ENCODE data around the gene SCO1.
A peak's percentile ranks its signal among the peaks of the same experiment; 100 is the strongest.

The SCO1 gene

DNA sequence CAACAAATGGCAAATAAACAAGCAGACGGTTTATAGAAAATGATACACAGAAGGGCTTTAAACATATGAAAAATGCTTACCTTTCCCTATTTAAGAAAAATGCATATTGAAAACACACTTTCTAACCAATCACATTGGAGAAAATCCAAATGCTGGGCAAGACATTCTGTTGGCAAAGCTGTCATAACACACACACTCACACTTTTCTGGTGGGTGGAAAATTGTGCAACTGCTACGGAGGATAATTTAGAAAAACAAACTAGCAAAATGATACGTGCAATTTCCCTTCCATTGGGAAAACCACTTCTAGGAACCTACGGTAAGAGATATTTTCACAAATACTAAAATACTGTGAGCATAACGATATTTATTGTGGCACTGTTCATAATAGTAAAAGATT lies 30.4 kb downstream of the SCO1 start:
- in situ Hi-C loops (cut with HindIII; ENCODE audit: low pct_ligation_motif_present, low pct_unique_long_range_greater_than_20kb, low sequenced_read_pairs) = no loop called here
- no peak for DNase-seq

DNA sequence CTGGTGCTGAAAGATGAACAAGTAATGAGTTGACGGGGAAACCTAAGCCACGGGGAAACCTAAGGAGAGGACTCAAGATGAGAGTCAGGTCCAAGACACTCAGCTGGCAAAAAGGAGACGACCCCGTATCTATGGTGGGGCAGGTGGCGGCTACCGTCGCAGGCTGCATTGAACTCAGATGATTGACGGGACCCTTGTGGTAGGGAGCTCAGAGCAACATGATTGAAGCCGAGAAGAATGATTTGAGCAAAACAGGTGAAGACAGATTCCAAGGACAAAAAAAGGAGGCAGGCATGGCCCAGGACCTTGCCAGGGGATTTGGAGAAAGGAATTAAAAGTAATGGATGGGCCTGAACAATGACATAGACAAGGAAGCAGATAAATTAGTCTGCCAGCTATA lies 32.8 kb downstream of the SCO1 start:
- in situ Hi-C loops (cut with HindIII; ENCODE audit: low pct_ligation_motif_present, low pct_unique_long_range_greater_than_20kb, low sequenced_read_pairs) = no loop called here
- DNase-seq = no peak

DNA sequence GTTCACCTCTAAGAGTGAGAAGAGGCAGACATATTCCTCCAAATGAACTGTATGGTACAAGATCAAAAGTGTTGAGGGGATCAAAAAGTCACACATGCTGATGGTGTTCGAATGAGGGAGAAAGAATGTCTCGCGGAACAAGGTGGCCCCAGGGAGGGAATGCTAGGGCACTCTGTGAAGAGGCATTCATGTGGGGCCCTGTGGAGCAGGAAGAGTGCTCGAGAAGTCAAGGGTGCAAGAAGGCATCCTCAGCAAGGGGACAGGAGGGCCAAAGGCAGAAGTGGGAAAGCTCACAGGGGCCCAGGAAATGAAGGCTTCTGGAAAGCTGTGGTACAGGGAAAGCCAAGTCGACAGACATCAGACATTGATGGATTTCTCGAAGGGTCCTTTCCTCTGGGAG lies 34.1 kb downstream of the SCO1 start:
- in situ Hi-C loops (cut with HindIII; ENCODE audit: low pct_ligation_motif_present, low pct_unique_long_range_greater_than_20kb, low sequenced_read_pairs) = no loop called here
- DNase-seq = no peak

DNA sequence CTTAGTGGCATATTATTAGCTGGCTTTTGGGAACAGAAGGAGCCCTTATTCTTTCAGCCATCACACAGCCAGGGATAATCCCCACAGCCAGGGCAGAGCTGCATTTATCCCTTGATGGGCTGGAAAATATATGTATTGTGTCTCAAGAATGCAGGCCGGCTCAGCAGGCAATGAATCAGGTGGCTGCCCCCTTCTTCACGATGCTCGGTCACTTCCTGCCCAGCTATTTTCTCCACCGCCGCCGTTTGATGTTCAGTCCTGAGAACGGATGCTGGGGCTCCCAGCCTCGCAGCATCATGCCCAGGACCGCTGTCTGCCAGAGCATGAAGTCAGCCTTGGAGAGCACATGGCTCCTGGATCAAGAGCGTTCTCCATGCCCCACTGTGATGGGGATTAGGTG lies 35.9 kb downstream of the SCO1 start:
- DNase-seq = no peak
- in situ Hi-C loops (cut with HindIII; ENCODE audit: low pct_ligation_motif_present, low pct_unique_long_range_greater_than_20kb, low sequenced_read_pairs) = no loop called here

DNA sequence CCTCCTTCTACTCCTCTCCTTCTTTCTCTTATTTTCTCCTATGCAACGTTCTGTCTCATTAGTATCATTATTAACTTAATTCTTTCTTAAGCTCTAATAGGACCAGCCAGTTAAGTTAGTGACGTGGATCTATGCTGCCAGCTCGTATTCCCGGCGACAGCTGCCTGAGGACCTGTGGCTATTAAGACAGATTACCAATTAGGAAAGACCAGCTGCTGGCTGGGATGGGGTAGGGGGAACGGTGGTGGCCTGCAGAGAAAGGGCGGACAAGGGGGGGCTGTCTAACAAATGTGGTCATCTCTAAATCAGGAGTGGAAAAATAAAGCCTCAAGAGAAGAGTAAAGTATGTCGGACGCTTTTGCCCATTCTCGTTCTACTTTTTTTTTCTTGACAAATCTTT lies 39.5 kb downstream of the SCO1 start:
- DNase-seq = no peak
- in situ Hi-C loops (cut with HindIII; ENCODE audit: low pct_ligation_motif_present, low pct_unique_long_range_greater_than_20kb, low sequenced_read_pairs) = no loop called here

DNA sequence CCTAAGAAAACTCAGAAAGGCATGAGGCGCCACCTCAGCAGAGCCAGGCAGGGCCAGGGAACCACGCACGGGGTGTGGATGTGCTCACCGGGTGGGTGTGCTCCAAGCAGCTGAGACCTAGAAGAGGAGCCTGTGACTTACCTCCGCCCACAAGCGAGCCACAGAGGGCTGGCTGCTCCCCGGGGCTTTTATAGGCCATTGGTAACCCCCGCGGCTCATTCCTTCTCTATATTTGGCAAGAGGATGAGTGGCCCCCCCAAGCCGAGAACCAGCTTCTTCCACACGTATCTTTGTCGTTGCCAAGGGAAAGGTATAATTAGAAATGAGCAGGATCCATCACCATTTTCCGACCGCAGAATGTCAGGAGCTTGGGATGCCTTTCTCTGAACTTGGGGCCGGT lies 40.2 kb downstream of the SCO1 start, which contains the start of gene MYH3:
Gene MYH3, minus strand, starts transcription at position 162 of the 400 bp plus-strand sequence. CDS start 2,245 bp downstream, outside the sequence.
- no peak for DNase-seq
- in situ Hi-C loops (cut with HindIII; ENCODE audit: low pct_ligation_motif_present, low pct_unique_long_range_greater_than_20kb, low sequenced_read_pairs) = no loop called here

DNA sequence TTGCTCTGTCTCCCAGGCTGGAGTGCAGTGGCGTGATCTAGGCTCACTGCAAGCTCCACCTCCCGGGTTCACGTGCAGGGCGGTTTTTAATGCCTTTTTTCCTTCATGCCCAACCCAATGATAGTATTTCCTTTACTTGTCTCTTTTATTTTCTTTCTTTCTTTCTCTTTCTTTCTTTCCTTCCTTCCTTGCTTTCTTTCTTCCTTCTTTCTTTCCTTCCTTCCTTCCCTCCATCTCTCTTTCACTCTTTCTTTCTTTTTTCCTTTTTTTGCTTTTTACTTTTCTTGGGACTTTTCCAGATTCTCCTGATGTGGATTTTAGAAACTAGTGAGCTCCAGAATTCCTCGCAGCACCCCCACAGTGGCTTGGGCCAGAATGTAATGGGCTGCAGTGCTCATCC lies 43.3 kb downstream of the SCO1 start:
- no peak for DNase-seq
- in situ Hi-C loops (cut with HindIII; ENCODE audit: low pct_ligation_motif_present, low pct_unique_long_range_greater_than_20kb, low sequenced_read_pairs) = no loop called here

DNA sequence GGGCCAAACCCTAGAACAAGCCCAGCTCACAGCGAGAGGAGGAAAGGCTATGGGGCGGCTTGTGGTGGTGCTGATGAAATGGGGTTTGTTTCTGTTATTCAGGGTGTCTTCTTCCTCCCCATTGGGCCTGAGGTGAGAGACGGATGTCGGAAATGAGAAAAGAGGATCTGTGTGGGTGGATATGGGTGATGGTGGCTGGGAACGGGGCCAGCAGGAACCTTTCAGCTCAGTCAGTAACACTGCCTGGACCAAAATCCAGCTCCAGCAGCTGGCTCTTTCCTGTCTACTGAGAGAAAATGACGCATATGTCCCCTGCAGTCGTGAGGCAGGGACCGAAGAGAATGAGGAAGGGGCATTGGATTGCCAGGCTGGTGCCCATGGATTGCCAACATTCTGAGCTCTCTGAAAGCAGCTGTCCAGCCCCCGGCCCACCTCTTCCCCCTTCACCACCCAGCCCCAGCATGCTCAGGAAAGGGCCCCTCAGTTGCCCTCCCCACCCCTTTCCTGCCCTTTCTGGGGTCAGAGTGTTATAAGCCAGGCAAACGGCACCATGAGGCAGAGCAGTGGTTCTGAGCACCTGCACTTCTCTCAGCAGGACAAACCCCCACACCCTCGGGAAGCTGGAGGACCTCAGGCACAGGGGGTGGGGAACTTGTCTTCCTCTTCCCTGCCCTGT lies 44.2 kb downstream of the SCO1 start:
- in situ Hi-C loops (cut with HindIII; ENCODE audit: low pct_ligation_motif_present, low pct_unique_long_range_greater_than_20kb, low sequenced_read_pairs) = no loop called here

DNA sequence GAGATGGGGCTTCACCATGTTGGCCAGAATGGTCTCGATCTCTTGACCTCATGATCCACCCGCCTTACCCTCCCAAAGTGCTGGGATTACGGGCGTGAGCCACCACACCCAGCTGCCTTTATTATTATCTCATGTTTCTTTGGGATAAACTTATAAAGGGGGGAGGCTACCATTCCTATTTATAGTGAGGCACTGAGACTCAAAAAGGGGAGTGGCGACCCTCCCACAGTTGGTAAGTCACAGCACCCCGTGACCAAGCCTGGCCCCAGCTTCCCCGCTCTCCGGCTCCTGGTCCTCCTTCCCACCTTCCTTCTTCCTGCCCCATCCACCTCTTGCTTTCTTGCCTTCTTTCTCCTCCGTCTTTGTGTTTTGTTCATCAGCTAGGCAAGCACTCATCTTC lies 45.4 kb downstream of the SCO1 start:
- DNase-seq = no peak
- in situ Hi-C loops (cut with HindIII; ENCODE audit: low pct_ligation_motif_present, low pct_unique_long_range_greater_than_20kb, low sequenced_read_pairs) = no loop called here

More for the DNA sequence above, 44.2 kb downstream of the SCO1 start:
- DNase-seq = no peak

DNA sequence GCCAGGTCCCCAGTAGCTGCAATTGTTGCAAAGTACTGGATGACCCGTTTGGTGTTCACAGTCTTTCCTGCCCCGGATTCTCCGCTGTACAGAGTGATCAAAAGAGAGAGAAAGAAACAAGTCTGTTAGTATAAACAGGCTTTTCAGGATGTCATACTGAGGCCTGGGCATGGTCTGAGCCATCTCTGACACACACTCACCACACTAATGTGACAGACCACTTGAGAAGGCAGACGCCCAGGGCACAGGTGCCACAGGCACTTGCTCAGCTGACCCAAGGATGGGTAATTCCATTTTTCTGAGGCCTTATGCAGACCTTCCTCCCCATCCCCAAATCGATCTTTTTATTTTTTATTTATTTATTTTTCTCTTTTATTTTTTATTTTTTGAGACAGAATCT lies 47.7 kb downstream of the SCO1 start:
- no peak for DNase-seq
- in situ Hi-C loops (cut with HindIII; ENCODE audit: low pct_ligation_motif_present, low pct_unique_long_range_greater_than_20kb, low sequenced_read_pairs) = no loop called here

DNA sequence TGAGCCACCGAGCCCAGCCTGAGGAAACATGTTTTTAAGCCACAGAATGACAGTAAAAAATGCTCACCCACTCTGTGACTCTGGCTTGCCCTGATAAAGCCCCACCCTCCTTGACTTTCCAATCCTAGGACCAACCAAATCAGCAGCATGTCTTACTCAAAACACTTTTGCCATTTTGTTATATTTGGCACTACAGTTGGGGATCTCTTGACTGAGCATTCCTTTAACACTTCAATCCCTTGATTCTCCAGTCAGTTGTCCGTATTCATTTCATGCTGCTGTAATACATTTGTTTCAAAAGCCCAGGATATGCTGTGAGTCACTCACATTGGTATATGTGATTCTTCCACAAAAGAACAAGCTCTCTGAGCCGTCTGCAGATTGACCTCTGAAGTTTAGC lies 48.4 kb downstream of the SCO1 start:
- in situ Hi-C loops (cut with HindIII; ENCODE audit: low pct_ligation_motif_present, low pct_unique_long_range_greater_than_20kb, low sequenced_read_pairs) = no loop called here
- no peak for DNase-seq

DNA sequence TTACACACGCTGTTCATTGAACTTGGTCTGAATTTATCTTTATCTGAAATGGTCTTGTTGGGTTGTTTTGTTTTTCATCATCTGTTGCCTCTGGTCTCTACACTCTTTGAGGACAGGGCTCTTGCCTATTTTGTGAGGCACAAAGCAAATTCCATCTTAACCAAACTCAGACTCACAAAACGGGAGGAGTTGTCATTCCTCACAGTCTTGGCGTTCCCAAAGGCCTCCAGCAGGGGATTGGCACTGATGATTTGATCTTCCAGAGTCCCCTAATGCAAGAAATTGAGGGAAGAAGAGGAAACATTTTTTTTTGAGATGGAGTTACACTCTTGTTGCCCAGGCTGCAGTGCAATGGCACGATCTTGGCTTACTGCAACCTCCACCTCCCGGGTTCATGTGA lies 49.0 kb downstream of the SCO1 start:
- in situ Hi-C loops (cut with HindIII; ENCODE audit: low pct_ligation_motif_present, low pct_unique_long_range_greater_than_20kb, low sequenced_read_pairs) = no loop called here
- DNase-seq = no peak

DNA sequence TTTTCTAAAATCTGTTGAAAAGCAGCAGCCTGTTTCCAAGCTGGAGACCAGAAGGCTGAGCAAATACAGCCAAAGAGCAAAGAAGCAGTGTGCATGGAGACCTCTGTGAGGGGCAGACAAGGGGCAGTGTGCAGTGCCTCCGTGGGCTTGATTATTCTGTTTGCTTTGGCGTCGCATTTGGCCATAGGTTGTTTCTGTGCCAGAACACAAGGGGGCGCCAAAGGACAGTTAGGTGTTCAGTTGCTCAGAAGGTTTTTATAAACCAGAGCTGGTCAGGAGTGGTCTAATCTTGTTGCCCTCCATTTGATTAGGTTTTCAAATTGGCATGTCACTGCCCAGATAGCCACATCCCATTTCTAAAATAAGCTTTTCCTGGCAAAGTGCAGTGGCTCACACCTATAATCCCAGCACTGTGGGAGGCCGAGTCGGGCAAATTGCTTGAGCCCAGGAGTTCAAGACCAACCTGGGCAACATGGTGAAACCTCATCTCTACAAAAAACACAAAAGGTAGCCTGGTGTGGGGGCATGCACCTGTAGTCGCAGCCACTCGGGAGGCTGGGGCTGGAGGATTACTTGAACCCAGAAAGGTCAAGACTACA lies 50.8 kb downstream of the SCO1 start:
- DNase-seq = peak; percentile 59
- in situ Hi-C loops (cut with HindIII; ENCODE audit: low pct_ligation_motif_present, low pct_unique_long_range_greater_than_20kb, low sequenced_read_pairs) = no loop called here

DNA sequence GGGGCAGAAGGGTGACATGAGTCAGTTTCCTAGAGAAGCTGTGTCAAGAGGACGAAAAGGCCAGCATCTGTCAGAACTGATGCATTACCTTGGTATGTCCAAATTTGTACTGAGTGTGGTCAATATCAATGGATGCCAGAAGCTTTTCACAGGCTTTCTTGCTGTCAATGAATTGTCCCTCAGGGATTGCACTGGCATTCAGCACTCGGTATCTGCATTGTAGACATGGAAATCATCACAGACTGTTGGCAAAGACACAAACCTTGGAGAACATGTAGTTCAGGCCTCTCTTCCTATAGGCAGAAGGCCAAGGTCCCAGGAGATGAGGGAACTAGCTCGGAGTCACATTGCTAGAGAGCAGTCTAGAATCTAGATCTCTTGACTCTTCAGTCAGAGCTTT lies 56.9 kb downstream of the SCO1 start:
- in situ Hi-C loops (cut with HindIII; ENCODE audit: low pct_ligation_motif_present, low pct_unique_long_range_greater_than_20kb, low sequenced_read_pairs) = no loop called here
- DNase-seq = no peak

DNA sequence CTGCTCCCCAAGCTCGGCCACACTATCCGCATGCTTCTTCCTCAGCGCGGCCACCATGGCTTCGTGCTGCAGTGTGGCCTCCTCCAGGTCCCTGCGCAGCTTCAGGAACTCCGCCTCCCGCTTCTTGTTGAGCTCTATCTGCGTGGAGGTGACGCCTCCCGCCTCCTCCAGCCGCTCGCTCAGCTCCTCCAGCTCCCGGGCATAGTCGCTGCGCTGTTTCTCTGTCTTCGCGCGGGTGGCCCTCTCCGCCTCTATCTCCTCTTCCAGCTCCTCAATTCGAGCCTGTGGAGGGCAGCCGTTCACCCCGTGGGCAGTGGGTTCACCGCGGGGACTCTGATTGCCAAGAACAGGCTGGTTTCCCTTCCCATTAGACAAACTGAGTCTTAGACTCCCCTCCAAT lies 59.2 kb downstream of the SCO1 start:
- in situ Hi-C loops (cut with HindIII; ENCODE audit: low pct_ligation_motif_present, low pct_unique_long_range_greater_than_20kb, low sequenced_read_pairs) = no loop called here
- no peak for DNase-seq

DNA sequence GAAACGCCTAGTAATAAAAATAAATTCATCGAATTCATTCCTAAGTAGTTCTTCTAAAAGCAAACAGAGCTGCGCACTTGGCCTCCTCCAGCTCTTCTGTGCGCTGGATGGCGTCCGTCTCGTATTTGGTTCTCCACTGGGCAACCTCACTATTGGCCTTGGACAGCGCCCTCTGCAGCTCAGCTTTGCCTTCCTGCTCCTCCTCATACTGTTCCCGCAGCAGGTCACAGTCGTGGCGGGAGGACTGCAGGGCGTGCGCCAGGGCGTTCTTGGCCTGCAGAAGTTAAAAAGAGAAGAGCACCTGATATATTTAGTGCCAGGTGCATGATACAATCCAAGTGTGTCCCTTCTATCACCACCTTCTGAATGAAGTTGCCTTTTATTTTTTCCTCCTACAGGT lies 62.0 kb downstream of the SCO1 start:
- no peak for DNase-seq
- in situ Hi-C loops (cut with HindIII; ENCODE audit: low pct_ligation_motif_present, low pct_unique_long_range_greater_than_20kb, low sequenced_read_pairs) = no loop called here

DNA sequence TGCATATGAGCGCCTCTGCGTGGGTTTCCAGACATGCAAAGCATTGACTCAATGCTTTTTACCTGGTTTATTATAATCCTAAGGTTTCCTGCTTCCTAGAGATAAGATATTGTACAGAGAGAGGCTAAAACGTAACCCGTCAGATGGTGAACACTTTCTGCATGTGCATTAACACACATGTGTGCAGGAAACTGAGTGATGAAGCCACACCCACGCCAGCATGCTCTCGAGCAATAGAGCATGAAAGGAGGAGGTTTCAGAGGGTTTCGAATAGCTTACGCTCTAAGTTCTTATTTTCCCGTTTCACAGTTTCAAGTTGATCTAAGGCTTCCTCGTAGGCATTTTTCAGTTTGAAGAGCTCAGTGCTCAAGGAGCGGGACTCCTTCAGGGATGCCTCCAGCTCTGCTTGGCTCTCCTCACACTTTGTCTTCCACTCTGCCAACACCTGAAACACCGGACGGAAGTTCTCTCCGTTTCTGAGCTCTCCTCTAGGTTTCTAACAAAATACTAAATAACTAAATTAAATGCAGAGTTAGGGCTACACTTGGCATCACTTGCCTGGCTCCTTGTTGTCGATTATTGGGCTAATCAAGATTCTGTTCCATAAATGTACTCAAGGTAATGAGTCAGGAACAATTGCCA lies 63.5 kb downstream of the SCO1 start:
- in situ Hi-C loops (cut with HindIII; ENCODE audit: low pct_ligation_motif_present, low pct_unique_long_range_greater_than_20kb, low sequenced_read_pairs) = no loop called here

DNA sequence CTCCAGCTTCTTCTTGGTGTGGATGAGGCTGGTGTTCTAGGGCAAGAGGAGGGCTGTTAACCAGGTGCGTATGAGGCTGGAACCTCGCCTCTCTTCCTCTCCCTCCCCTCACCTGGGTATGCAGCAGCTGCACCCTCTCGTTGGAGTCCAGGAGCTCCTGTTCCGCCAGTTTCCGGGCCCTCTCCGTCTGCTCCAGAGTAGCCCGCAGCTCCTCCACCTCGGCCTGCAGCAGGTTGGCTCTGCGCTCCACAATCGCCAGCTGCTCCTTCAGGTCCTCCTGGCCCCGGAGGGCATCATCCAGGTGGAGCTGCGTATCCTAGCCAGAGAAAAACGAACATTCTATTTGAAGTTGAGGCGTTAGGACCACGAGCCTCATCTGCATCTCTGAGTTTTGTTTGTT lies 65.6 kb downstream of the SCO1 start:
- in situ Hi-C loops (cut with HindIII; ENCODE audit: low pct_ligation_motif_present, low pct_unique_long_range_greater_than_20kb, low sequenced_read_pairs) = no loop called here
- no peak for DNase-seq

More for the DNA sequence above, 63.5 kb downstream of the SCO1 start:
- DNase-seq = no peak

DNA sequence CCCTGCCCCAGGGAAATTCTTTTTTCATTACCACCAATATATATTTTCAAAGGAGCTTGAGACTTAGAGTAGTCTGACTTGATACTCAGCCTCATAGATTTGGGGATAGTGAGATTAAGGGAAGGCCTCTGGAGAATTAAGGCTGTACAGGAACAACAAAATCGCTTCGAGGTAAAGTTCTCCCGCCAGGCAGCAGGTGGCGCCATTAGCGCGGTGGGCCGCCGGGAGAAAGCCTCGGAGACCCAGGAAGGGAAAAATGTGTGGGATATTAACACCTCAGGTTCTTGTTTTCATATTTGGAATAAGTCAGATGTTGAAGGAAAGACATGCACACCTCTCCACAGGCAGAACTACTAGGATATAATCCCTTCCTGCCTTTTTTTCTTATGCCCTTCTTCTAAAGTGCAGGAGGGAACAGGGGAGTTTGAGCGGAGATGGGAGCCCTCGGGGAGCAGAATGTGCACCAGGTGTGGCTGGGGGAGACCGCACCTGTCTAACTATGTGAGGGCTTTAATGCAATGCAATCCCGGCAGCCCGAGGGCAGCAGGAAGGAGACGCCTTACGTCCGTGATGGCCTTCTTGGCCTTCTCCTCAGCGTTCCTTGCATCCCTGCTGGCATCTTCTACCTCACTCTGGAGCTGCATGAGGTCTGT lies 66.2 kb downstream of the SCO1 start:
- in situ Hi-C loops (cut with HindIII; ENCODE audit: low pct_ligation_motif_present, low pct_unique_long_range_greater_than_20kb, low sequenced_read_pairs) = no loop called here

DNA sequence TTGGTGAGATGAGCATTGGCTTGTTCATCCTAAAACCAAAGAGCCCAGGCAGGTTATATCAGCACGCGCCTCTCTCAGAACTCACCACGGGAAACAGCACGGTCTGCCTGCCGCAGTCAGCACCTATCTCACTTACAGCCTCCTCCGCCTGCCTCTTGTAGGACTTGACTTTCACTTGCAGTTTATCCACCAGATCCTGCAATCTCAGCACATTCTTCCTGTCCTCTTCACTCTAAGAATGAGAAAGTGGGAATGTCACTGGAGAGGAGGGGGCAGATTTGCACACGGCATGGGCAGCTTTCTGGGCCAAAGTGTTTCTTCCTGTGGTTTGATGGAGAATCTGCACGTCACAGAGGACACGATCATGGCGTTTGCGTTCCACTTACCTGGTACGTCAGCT lies 67.6 kb downstream of the SCO1 start:
- in situ Hi-C loops (cut with HindIII; ENCODE audit: low pct_ligation_motif_present, low pct_unique_long_range_greater_than_20kb, low sequenced_read_pairs) = no loop called here

More for the DNA sequence above, 66.2 kb downstream of the SCO1 start:
- DNase-seq = peak; percentile 45

More for the DNA sequence above, 67.6 kb downstream of the SCO1 start:
- DNase-seq = no peak
